ENCODE measurements around the gene PDE8A. TPM values are rescaled to one million over a fixed set of nuclear protein-coding genes. Genes with fewer than 3 reads are reported as not detected.
"Not testable (repeated sequence)": the region's sequence is repeated elsewhere in the genome, so short reads cannot be mapped to it uniquely, and the experiment has no call there.

Gene PDE8A
- total and polyA plus RNA-seq, 5 experiments from 2014 or later, result 0.90 to 32.3 (median 3.0) TPM

DNA sequence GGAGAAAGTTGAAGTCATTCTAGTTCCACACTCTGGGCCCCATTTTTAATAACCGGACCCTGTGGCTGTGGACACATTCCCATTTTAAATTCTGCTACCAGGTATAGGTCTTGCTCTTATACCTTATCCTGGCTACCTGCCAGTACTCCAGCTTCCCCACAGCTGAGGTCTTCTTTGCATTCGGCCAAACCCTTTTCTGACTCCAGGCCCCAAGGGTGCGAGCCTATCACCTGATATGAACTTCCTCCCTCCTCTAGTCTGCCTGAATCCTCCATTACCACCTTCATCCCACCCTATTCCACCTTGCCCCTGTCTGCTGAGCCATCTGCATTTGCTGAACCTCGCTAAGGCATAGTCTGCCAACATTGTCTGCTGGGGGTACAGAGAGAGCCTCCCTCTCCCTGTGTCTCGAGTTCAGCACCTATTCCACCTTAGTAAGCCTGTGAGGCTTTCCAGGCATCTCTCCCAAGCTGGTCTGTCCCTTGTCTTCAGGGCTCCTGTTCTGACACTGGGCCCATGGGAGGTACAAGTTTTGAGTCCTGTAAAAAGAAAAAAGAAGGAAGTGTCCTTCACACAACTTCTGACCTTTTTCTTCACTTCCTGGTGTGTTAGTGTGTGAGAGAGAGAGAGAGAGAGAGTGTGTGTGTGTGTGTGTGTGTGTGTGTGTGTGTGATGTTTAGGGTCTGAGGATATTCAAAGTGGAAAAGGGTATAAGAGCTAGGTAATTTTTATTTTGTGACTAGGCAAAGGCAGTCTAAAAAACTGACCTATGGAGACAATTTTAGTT, 27.0 kb downstream of the PDE8A start:
- Mint-ChIP-seq H3K27me3 (no peaks in the 10 kb centered on the region), H3K27ac (peak overlapping the region in 4 of 10 donors; percentile 32 to 67 (median 58)), H3K9me3 (peaks cover 0 to 1% (median 0%) of the 10 kb centered on the region in 9 donors), H3K4me3 (peak overlapping the region in 1 of 10 donors; percentile 4), H3K4me1 (peaks cover 31 to 55% (median 38%) of the 10 kb centered on the region in 4 donors), H3K36me3 (peaks cover 0 to 5% (median 0%) of the 10 kb centered on the region in 3 donors)
- POLR2A ChIA-PET, result no interaction called here
- DNase-seq (no peak), ATAC-seq (no peak)

DNA sequence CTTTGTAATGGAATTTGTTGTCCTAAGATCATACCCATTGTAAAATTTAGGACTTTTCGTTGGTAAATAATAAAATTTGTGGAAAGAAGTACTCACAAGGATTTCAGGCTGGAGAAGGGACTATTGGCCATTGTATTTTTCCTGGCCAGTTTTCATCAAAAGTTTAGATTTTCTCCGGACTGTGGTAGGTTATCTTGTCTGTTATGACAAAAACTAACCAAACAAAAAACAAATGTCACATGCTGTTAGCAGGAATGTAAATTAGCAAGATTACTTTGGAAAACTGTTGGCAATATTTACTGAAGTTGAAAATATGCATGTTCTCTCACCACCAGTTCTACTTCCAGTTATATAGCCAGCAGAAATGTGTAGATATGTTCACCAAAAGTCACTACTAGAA, 27.8 kb downstream of the PDE8A start:
- POLR2A ChIA-PET, result interaction anchor here (0.5 kb wide), 1 partner anchor 395 kb away, joined by 3 read pairs; no protein-coding TSS in a partner anchor
- peaks cover 33 to 55% (median 40%) of the 10 kb centered on the region in 4 donors for H3K4me1 Mint-ChIP-seq
- H3K27ac Mint-ChIP-seq, result no peak overlapping the region

DNA sequence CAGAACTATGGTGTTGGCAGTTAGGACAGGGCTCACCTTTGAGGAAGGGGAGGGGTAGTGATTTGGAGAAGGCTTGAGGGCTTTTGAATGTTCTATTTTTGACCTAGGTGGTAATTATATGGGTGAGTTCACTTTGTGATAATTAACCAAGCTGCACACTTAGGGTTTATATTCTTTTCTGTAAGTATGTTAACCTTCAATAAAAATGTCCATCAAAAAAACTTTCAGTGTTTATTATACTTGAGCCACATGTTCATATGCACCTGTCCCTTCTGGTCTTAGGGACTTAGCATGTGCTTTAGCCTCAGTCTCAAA, 28.4 kb downstream of the PDE8A start:
- H3K27me3 Mint-ChIP-seq, result no peaks in the 10 kb centered on the region
- peak overlapping the region in 1 of 10 donors; percentile 24 for H3K27ac Mint-ChIP-seq
- no peak overlapping the region for H3K4me3 Mint-ChIP-seq
- ATAC-seq (no peak), DNase-seq (no peak)
- peaks cover 33 to 56% (median 41%) of the 10 kb centered on the region in 4 donors for H3K4me1 Mint-ChIP-seq
- peaks cover 0 to 5% (median 0%) of the 10 kb centered on the region in 3 donors for H3K36me3 Mint-ChIP-seq
- POLR2A ChIA-PET, result interaction anchor here (0.5 kb wide), 1 partner anchor 396 kb away, joined by 3 read pairs; no protein-coding TSS in a partner anchor
- H3K9me3 Mint-ChIP-seq, result peaks cover 0 to 1% (median 0%) of the 10 kb centered on the region in 9 donors

More for the DNA sequence above, 27.8 kb downstream of the PDE8A start:
- Mint-ChIP-seq H3K4me3 (no peak overlapping the region), H3K9me3 (peaks cover 0 to 1% (median 0%) of the 10 kb centered on the region in 9 donors), H3K27me3 (no peaks in the 10 kb centered on the region), H3K36me3 (peaks cover 0 to 5% (median 0%) of the 10 kb centered on the region in 3 donors)
- ATAC-seq (no peak), DNase-seq (no peak)

DNA sequence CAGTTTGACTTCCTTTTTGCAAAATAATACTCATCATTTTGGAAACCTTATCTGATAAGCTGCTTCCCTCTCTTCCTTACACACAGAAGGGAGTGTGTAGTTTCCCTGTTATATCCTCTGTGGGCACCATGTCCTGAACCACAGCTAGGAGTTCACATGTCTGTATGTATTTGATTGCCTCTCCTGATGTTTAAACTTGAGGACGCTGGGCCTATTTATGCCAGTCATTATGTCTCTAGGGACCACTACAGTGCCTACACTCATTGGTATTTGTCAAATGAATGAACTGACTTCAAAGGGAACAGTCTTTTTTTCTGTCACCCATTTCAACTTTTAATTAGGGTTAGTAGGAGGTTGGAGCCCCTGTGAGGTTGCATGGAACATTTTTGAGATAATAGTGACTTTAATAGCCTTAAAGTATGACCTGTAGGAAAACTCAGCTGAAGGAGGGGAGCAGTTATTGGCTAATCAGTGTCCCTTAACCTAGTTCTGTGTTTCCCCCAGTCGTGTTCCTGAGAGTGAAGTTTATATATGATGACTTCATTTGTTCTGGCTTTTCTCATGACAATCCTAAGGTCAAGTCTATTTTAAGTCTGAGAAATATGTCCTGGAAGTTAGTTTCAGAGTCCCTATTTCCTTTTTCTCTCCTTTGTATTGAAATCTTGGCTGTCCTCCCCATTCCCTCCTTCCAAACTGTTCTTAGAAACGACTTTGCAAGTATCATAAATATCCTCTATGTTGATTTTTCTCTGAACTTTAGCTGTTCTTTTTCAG, 28.9 kb downstream of the PDE8A start:
- Mint-ChIP-seq H3K27ac (peak overlapping the region in 2 of 10 donors; percentile 31 to 58), H3K27me3 (no peaks in the 10 kb centered on the region), H3K4me1 (peaks cover 33 to 61% (median 43%) of the 10 kb centered on the region in 4 donors), H3K4me3 (no peak overlapping the region), H3K9me3 (peaks cover 0 to 1% (median 0%) of the 10 kb centered on the region in 9 donors), H3K36me3 (peaks cover 0 to 5% (median 0%) of the 10 kb centered on the region in 3 donors)
- DNase-seq, result peak in 1 of 10 donors; percentile 29
- POLR2A ChIA-PET, result interaction anchor here (1.0 kb wide), 1 partner anchor 29 kb away, joined by 3 read pairs; no protein-coding TSS in a partner anchor
- ATAC-seq, result no peak

DNA sequence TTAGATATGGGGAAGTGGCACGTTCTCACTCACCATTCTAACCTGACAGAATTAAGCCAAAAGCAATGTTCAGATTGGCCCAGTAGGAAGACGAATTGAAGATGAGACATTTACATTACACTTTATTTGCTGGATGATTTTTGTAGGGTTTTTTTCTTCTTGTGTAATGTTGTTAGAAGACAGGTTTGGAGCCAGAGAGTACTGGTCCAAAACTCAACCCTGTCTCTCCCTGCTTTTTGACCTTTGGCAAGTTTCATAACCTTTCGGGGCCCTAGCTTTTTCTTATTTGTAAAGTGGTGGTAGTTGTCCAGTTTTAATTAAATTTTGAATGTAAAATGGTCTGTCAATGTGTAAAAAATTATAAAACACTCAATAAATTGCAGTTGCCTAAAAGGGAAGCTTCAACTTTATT, 29.5 kb downstream of the PDE8A start:
- H3K27me3 Mint-ChIP-seq, result no peaks in the 10 kb centered on the region
- peaks cover 0 to 1% (median 0%) of the 10 kb centered on the region in 9 donors for H3K9me3 Mint-ChIP-seq
- H3K27ac Mint-ChIP-seq, result peak overlapping the region in 1 of 10 donors; percentile 31
- POLR2A ChIA-PET, result interaction anchor here (1.0 kb wide), 1 partner anchor 30 kb away, joined by 3 read pairs; no protein-coding TSS in a partner anchor
- ATAC-seq, result no peak
- DNase-seq, result no peak
- peaks cover 0 to 5% (median 0%) of the 10 kb centered on the region in 3 donors for H3K36me3 Mint-ChIP-seq
- H3K4me1 Mint-ChIP-seq, result peaks cover 33 to 65% (median 44%) of the 10 kb centered on the region in 4 donors
- H3K4me3 Mint-ChIP-seq, result no peak overlapping the region

DNA sequence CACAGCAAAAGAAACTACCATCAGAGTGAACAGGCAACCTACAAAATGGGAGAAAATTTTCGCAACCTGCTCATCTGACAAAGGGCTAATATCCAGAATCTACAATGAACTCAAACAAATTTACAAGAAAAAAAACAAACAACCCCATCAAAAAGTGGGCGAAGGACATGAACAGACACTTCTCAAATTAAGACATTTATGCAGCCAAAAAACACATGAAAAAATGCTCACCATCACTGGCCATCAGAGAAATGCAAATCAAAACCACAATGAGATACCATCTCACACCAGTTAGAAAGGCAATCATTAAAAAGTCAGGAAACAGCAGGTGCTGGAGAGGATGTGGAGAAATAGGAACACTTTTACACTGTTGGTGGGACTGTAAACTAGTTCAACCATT, 30.1 kb downstream of the PDE8A start:
- H3K36me3 Mint-ChIP-seq, H3K27me3 Mint-ChIP-seq, ATAC-seq, H3K27ac Mint-ChIP-seq, DNase-seq, H3K9me3 Mint-ChIP-seq, H3K4me3 Mint-ChIP-seq: not testable (repeated sequence)
- H3K4me1 Mint-ChIP-seq, result peaks cover 33 to 70% (median 45%) of the 10 kb centered on the region in 4 donors
- POLR2A ChIA-PET, result interaction anchor here (1.0 kb wide), 1 partner anchor 31 kb away, joined by 3 read pairs; no protein-coding TSS in a partner anchor

DNA sequence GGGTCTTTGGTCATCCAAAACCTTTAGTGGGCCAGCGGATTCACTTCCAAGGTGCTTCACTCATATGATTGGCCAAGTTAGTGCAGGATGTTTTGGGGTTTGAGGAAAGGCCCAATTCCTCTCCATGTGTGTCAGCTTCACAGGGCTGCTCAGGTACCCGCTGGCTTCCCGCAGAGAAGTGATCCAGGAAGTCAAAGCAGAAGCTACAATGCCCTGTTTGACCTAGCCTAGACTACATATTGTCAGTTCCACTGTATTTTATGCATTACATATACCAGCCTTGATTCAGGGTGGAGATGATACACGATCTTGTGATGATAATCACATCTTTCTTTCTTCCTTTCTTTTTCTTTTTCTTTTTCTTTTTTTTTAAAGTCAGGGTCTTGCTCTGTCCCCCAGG, 32.1 kb downstream of the PDE8A start:
- Mint-ChIP-seq H3K27ac (peak overlapping the region in 2 of 10 donors; percentile 33 to 75), H3K27me3 (no peaks in the 10 kb centered on the region), H3K4me3 (no peak overlapping the region), H3K9me3 (peaks cover 0 to 1% (median 0%) of the 10 kb centered on the region in 9 donors), H3K36me3 (peaks cover 0 to 5% (median 0%) of the 10 kb centered on the region in 3 donors), H3K4me1 (peaks cover 21 to 60% (median 31%) of the 10 kb centered on the region in 4 donors)
- no peak for DNase-seq
- ATAC-seq, result no peak
- POLR2A ChIA-PET, result no interaction called here

DNA sequence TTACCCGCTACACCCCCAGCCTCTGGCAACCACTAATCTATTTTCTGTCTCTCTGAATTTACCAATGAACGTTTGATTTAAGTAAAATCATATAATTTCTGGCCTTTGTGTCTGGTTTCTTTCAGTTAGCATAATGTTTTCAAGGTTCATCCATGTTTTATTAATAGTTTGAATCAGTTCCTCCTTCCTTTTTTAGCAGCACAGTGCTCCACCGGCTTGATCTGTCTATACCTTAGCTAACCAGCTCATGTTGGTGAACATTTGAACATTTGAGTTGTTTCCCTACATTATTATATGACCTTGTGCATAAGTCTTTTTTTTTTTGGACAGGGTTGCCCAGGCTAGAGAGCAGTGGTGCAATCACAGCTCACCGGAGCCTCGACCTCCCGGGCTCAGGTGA, 33.3 kb downstream of the PDE8A start:
- H3K27ac Mint-ChIP-seq, result peak overlapping the region in 1 of 10 donors; percentile 27
- H3K27me3 Mint-ChIP-seq, result no peaks in the 10 kb centered on the region
- no peak for DNase-seq
- no peak for ATAC-seq
- H3K4me3 Mint-ChIP-seq, result peak overlapping the region in 1 of 10 donors; percentile 46
- POLR2A ChIA-PET, result no interaction called here
- H3K36me3 Mint-ChIP-seq, result peaks cover 0 to 5% (median 0%) of the 10 kb centered on the region in 3 donors
- H3K4me1 Mint-ChIP-seq, result peaks cover 17 to 55% (median 27%) of the 10 kb centered on the region in 4 donors
- H3K9me3 Mint-ChIP-seq, result peaks cover 0 to 1% (median 0%) of the 10 kb centered on the region in 9 donors

DNA sequence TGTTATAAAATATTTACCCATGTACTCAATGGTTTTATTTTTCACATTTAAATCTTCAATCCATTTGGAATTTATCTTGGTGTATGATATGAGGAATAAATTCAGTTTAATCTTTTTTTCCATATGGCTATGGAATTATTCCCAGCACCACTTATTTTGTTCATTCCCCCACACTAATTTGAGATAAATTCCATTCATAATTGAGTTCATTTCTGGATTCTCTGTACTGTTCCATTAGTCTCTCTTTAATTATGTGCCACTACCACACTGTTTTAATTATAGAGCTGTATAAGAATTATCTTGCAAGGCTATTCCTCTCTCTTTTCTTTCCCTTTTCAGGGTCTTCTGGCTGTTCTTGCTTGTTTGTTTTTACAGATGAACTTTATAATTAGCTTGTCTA, 34.6 kb downstream of the PDE8A start:
- Mint-ChIP-seq H3K4me3 (no peak overlapping the region), H3K27ac (no peak overlapping the region), H3K4me1 (peaks cover 14 to 44% (median 20%) of the 10 kb centered on the region in 4 donors), H3K9me3 (peaks cover 0 to 1% (median 0%) of the 10 kb centered on the region in 9 donors), H3K36me3 (no peaks in the 10 kb centered on the region), H3K27me3 (no peaks in the 10 kb centered on the region)
- ATAC-seq (no peak), DNase-seq (no peak)
- POLR2A ChIA-PET, result no interaction called here

DNA sequence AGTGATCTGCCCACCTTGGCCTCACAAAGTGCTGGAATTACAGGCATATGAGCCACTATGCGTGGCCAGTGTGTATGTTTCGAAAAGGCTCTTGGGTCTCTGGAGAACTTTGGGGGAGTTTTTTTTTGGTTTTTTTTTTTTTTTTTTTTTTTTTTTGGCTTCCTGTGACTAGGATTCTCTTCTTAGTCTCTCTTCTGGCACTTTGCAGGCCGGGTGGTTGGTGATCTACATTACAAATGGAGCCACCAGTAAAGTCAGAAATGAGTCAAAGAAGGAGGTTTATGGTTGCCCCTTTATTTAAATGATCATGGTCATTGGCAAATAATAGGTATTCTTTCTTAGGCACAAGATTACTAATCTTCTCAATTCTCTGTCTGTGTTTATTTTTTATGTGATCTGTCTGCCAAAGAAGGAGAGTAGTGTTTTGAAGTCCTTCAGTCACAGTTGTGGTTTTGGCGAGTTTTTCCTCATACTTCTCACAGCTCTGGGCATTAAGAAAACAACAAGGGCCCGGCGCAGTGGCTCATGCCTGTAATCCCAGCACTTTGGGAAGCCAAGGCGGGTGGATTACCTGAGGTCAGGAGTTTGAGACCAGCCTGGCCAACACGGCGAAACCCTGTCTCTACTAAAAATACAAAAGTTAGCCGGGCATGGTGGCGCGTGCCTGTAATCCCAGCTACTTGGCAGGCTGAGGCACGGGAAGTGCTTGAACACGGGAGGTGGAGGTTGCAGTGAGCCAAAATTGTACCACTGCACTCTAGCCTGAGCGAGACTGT, 38.3 kb downstream of the PDE8A start:
- Mint-ChIP-seq H3K27ac (no peak overlapping the region), H3K36me3 (no peaks in the 10 kb centered on the region), H3K27me3 (peaks cover 0 to 2% (median 0%) of the 10 kb centered on the region in 5 donors), H3K4me1 (peaks cover 25 to 53% (median 38%) of the 10 kb centered on the region in 4 donors), H3K4me3 (no peak overlapping the region), H3K9me3 (no peaks in the 10 kb centered on the region)
- DNase-seq, result no peak
- POLR2A ChIA-PET, result no interaction called here
- no peak for ATAC-seq

DNA sequence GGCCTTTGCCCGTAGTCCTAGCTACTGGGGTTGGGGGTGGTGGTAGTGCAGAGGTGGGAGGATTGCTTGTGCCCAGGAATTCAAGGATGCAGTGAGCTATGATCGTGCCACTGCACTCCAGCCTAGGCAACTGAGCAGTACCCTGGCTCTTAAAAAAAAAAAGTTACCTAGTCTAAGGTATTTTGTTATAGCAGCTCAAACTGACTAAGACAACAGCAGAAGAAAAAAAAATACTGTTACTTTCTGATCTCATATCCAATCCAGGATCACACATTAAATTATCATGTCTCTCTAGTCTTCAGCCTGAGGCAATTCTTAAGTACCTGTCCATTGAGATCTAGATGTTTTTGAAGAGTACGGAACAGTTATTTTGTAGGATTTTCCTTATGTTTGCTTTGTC, 39.8 kb downstream of the PDE8A start:
- Mint-ChIP-seq H3K27ac (no peak overlapping the region), H3K27me3 (peaks cover 0 to 2% (median 0%) of the 10 kb centered on the region in 5 donors), H3K4me1 (peaks cover 30 to 49% (median 40%) of the 10 kb centered on the region in 4 donors), H3K4me3 (no peak overlapping the region), H3K9me3 (no peaks in the 10 kb centered on the region), H3K36me3 (no peaks in the 10 kb centered on the region)
- ATAC-seq (no peak), DNase-seq (no peak)
- POLR2A ChIA-PET, result interaction anchor here (0.9 to 1.1 kb wide), 3 partner anchors 10 to 41 kb away, joined by 3 to 4 read pairs (median 4); no protein-coding TSS in a partner anchor

DNA sequence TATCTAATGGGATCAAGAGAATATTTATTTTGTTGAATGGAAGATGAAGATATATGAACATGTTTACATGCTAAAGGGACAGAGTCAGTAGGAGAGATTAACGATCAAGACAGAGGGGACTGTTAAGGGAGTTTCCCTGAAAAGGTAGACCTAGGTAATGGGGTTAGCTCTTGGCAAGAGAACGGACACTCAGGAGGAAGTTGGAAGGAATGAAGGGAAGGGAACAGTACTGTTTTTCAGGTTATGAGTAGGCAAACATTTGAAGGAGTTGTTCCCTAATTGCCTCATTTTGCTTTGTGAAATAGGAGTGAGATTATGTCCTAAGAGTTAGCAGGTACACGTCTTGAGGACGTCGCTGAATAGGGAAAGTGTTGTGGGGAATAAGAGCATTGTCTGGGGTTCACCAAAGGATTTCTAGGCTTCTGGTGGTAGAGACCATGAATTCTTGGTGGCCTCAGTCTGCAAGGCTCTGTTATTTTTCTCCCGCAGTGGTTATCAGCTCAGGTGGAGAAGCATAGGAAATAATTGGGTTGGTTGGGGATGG, 41.3 kb downstream of the PDE8A start:
- peak overlapping the region in 3 of 10 donors; percentile 3 to 60 (median 13) for H3K27ac Mint-ChIP-seq
- peaks cover 36 to 59% (median 43%) of the 10 kb centered on the region in 4 donors for H3K4me1 Mint-ChIP-seq
- POLR2A ChIA-PET, result no interaction called here
- peaks cover 0 to 2% (median 0%) of the 10 kb centered on the region in 5 donors for H3K27me3 Mint-ChIP-seq
- no peak overlapping the region for H3K4me3 Mint-ChIP-seq
- ATAC-seq, result no peak
- H3K36me3 Mint-ChIP-seq, result no peaks in the 10 kb centered on the region
- no peaks in the 10 kb centered on the region for H3K9me3 Mint-ChIP-seq
- no peak for DNase-seq

All from naive thymus-derived CD8-positive, alpha-beta T cell (primary cell).